ENCODE results near the gene UST.

UST gene

GRCh38 chr6:148928811-148929210 lies 182.0 kb downstream of the UST start:
- TF ChIP-seq FOXA1 (IDR thresholded peaks at IDR 0.05) (no peak), SUZ12 (IDR thresholded peaks at IDR 0.05) (no peak), ARNT (IDR thresholded peaks at IDR 0.05) (no peak), HDGF (IDR thresholded peaks at IDR 0.05; ENCODE audit: borderline replicate concordance) (no peak)
- ChIA-PET CTCF (interaction anchor here (0.6 kb wide), 1 partner anchor 141 kb away, joined by 4 read pairs; no protein-coding TSS in a partner anchor), POLR2A (no interaction called here)
- DNase-seq (ENCODE audit: extremely low spot score): no peak

- no peak for TF ChIP-seq CTBP1 (IDR thresholded peaks at IDR 0.05; ENCODE audit: borderline replicate concordance)
- TF ChIP-seq L3MBTL2 (conservative IDR thresholded peaks at IDR 0.05): no peak
- TF ChIP-seq SP1 (IDR thresholded peaks at IDR 0.05): no peak
- no peak for TF ChIP-seq NFRKB (IDR thresholded peaks at IDR 0.05)
- no peak for TF ChIP-seq TARDBP (IDR thresholded peaks at IDR 0.05)
- TF ChIP-seq FOXM1 (IDR thresholded peaks at IDR 0.05; ENCODE audit: borderline replicate concordance): no peak
- no peak for TF ChIP-seq ARNT (IDR thresholded peaks at IDR 0.05)
- no peak for TF ChIP-seq ELF4 (IDR thresholded peaks at IDR 0.05)
- TF ChIP-seq LEF1 (IDR thresholded peaks at IDR 0.05; ENCODE audit: borderline replicate concordance): no peak
- TF ChIP-seq PKNOX1 (IDR thresholded peaks at IDR 0.05): no peak
- no peak for TF ChIP-seq BHLHE40 (IDR thresholded peaks at IDR 0.05; ENCODE audit: borderline replicate concordance)
- ChIA-PET CTCF (no interaction called here), POLR2A (no interaction called here)
- no peak for DNase-seq (ENCODE audit: extremely low spot score)
Measured at GRCh38 chr6:148932208-148932607, 185.4 kb downstream of the UST start.

- ChIA-PET POLR2A (no interaction called here), CTCF (no interaction called here)
- TF ChIP-seq PKNOX1 (IDR thresholded peaks at IDR 0.05) (no peak), FOXK2 (IDR thresholded peaks at IDR 0.05) (no peak)
- no peak for DNase-seq (ENCODE audit: extremely low spot score)
Measured at GRCh38 chr6:148932731-148933130, 185.9 kb downstream of the UST start.

- no peak for DNase-seq (ENCODE audit: extremely low spot score)
- CTCF ChIA-PET: interaction anchor here (0.6 kb wide), 1 partner anchor 38 kb away, joined by 3 read pairs; no protein-coding TSS in a partner anchor
- POLR2A ChIA-PET: no interaction called here
- TF ChIP-seq SUZ12 (IDR thresholded peaks at IDR 0.05) (no peak), SP1 (IDR thresholded peaks at IDR 0.05) (no peak), FOXK2 (IDR thresholded peaks at IDR 0.05) (no peak), BHLHE40 (IDR thresholded peaks at IDR 0.05; ENCODE audit: borderline replicate concordance) (no peak), CTBP1 (IDR thresholded peaks at IDR 0.05; ENCODE audit: borderline replicate concordance) (no peak), TARDBP (IDR thresholded peaks at IDR 0.05) (no peak)
Measured at GRCh38 chr6:148934539-148934938, 187.7 kb downstream of the UST start.

GRCh38 chr6:148934961-148935360 lies 188.1 kb downstream of the UST start:
- ChIA-PET CTCF (no interaction called here), POLR2A (no interaction called here)
- TF ChIP-seq HDGF (IDR thresholded peaks at IDR 0.05; ENCODE audit: borderline replicate concordance) (no peak), TARDBP (IDR thresholded peaks at IDR 0.05) (no peak)
- DNase-seq (ENCODE audit: extremely low spot score): no peak

- CTCF ChIA-PET: no interaction called here
- DNase-seq (ENCODE audit: extremely low spot score): no peak
- TF ChIP-seq LEF1 (IDR thresholded peaks at IDR 0.05; ENCODE audit: borderline replicate concordance) (no peak), ZNF384 (IDR thresholded peaks at IDR 0.05) (no peak), FOXK2 (IDR thresholded peaks at IDR 0.05) (no peak), CTBP1 (IDR thresholded peaks at IDR 0.05; ENCODE audit: borderline replicate concordance) (no peak), SP1 (IDR thresholded peaks at IDR 0.05) (no peak), PKNOX1 (IDR thresholded peaks at IDR 0.05) (no peak), FOXM1 (IDR thresholded peaks at IDR 0.05; ENCODE audit: borderline replicate concordance) (no peak), HDGF (IDR thresholded peaks at IDR 0.05; ENCODE audit: borderline replicate concordance) (no peak), FOXA1 (IDR thresholded peaks at IDR 0.05) (no peak), NFRKB (IDR thresholded peaks at IDR 0.05) (no peak), ARNT (IDR thresholded peaks at IDR 0.05) (no peak), ELF4 (IDR thresholded peaks at IDR 0.05) (no peak), L3MBTL2 (conservative IDR thresholded peaks at IDR 0.05) (no peak), SUZ12 (IDR thresholded peaks at IDR 0.05) (no peak)
- POLR2A ChIA-PET: no interaction called here
Measured at GRCh38 chr6:148935705-148936435, 189.0 kb downstream of the UST start.

DNA sequence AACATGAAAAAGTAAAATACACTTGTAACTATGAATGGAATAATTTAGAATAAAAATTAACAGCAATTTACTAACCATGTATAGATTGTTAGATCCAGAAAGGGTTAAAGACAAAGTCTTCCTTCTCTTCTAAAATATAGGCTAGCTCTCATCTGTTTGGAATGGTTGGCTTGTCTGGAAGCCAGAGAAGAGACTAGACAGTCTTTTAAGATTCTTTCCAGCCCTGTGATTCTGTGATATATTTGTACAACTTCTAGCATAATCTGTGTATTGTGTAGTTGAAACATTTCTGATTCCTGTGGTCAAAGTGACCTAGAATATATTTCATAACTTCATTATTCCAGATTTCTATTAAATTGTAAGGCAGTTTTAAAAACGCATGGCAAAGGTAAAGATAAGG lies 196.6 kb downstream of the UST start:
- no peak for TF ChIP-seq FOXA1 (IDR thresholded peaks at IDR 0.05)
- CTCF ChIA-PET: interaction anchor here (0.5 to 1.1 kb wide), 2 partner anchors 365 to 787 kb away, joined by 3 to 4 read pairs; no protein-coding TSS in a partner anchor
- POLR2A ChIA-PET: no interaction called here
- no peak for DNase-seq (ENCODE audit: extremely low spot score)
